Measurements from ENCODE around the gene KLHDC3.

KLHDC3 gene

DNA sequence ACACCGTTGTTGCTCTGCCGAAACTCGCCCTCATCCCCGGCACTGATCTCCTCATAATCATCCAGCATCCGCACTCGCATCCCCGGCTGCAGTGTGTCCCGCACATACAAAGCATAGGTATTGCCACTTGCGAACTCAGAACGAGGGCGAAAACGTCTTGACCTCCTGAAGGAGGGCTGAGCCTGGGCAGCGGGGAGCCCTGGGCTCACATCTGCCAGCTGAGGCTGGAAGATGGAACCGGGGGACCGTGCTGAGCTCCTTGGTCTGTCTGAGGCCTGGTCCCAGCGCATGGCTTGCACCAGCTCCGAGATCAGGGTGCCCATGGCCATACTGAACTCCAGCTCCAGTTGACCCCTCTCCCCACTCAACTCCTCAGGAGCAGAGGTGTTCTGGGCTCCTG is 36.9 kb downstream of the KLHDC3 start:
- Histone ChIP-seq H3K36me3 (ENCODE audit: control insufficient read depth, low read length) (peaks cover 14% of the 10 kb centered on the region), H3F3A (ENCODE audit: control insufficient read depth, insufficient read depth) (peaks cover 9% of the 10 kb centered on the region), H3K9me3 (ENCODE audit: control insufficient read depth, insufficient read depth, low read length) (no peaks in the 10 kb centered on the region), H3K4me3 (ENCODE audit: low read length) (no peak overlapping the region), H3K4me1 (ENCODE audit: control insufficient read depth, low read length) (peaks cover 15% of the 10 kb centered on the region), H3K79me2 (ENCODE audit: control insufficient read depth, low read length) (peaks cover 9% of the 10 kb centered on the region), H3K4me2 (ENCODE audit: low read length) (no peak overlapping the region), H3K9me2 (replicated peaks; ENCODE audit: control insufficient read depth, low read length) (no peaks in the 10 kb centered on the region), H4K20me1 (ENCODE audit: control insufficient read depth, insufficient read depth, low read depth, low read length) (no peaks in the 10 kb centered on the region), H3K27ac (ENCODE audit: low read depth, low read length) (no peak overlapping the region), H3K27me3 (ENCODE audit: control insufficient read depth, low read length) (no peaks in the 10 kb centered on the region)
- TF ChIP-seq CTCF (IDR thresholded peaks at IDR 0.05; ENCODE audit: low read depth, low read length, poor library complexity, severe bottlenecking) (no peak), EZH2phosphoT487 (IDR thresholded peaks at IDR 0.05; ENCODE audit: borderline replicate concordance, low read length) (no peak)

DNA sequence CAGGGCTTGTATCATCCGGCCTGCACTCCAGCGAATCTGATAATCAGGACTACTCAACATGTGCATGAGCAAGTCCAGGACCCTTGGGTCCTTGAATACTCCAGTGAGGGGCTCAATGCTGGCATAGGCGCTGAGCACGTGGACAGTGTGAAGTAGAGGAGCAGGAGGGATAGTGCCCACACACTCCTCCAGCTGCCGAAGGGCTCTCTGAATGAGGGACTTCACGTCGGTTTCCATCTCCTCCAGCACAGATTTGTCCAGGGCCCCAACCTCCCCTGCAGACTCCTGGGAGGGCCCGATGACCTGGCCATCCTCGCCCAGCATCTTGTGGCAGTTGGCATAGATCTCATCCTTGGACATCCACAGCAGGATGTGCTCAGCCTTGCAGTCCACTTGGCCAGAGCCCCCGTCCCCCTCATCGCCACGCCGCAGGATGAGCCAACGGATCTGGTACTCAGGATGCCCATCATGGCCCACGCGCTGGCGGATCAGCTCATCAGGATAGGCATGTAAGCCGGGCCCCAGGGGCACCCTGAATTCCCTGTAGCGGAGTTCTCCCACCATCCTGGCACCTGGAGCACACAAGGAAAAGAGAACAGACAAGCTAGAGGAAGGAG is 38.3 kb downstream of the KLHDC3 start:
- H3K4me1 ChIP-seq (ENCODE audit: control insufficient read depth, low read length) = peaks cover 15% of the 10 kb centered on the region
- H3K4me3 ChIP-seq (ENCODE audit: low read length) = peak overlapping the region; percentile 80
- H3K27ac ChIP-seq (ENCODE audit: low read depth, low read length) = no peak overlapping the region
- H3F3A ChIP-seq (ENCODE audit: control insufficient read depth, insufficient read depth) = peaks cover 9% of the 10 kb centered on the region
- peak overlapping the region; percentile 81 for H3K4me2 ChIP-seq (ENCODE audit: low read length)
- no peaks in the 10 kb centered on the region for H3K27me3 ChIP-seq (ENCODE audit: control insufficient read depth, low read length)
- no peaks in the 10 kb centered on the region for H3K9me2 ChIP-seq (replicated peaks; ENCODE audit: control insufficient read depth, low read length)
- H3K79me2 ChIP-seq (ENCODE audit: control insufficient read depth, low read length) = peaks cover 9% of the 10 kb centered on the region
- H3K9me3 ChIP-seq (ENCODE audit: control insufficient read depth, insufficient read depth, low read length) = no peaks in the 10 kb centered on the region
- peaks cover 16% of the 10 kb centered on the region for H3K36me3 ChIP-seq (ENCODE audit: control insufficient read depth, low read length)
- no peaks in the 10 kb centered on the region for H4K20me1 ChIP-seq (ENCODE audit: control insufficient read depth, insufficient read depth, low read depth, low read length)
- TF ChIP-seq EZH2phosphoT487 (IDR thresholded peaks at IDR 0.05; ENCODE audit: borderline replicate concordance, low read length) = no peak
- TF ChIP-seq CTCF (IDR thresholded peaks at IDR 0.05; ENCODE audit: low read depth, low read length, poor library complexity, severe bottlenecking) = no peak

GRCh38 chr6:43052842-43053544 is 38.9 kb downstream of the KLHDC3 start:
- no peaks in the 10 kb centered on the region for H3K9me3 ChIP-seq (ENCODE audit: control insufficient read depth, insufficient read depth, low read length)
- H3K4me2 ChIP-seq (ENCODE audit: low read length) = peak overlapping the region; percentile 81
- TF ChIP-seq CTCF (IDR thresholded peaks at IDR 0.05; ENCODE audit: low read depth, low read length, poor library complexity, severe bottlenecking) = no peak
- TF ChIP-seq EZH2phosphoT487 (IDR thresholded peaks at IDR 0.05; ENCODE audit: borderline replicate concordance, low read length) = no peak
- peak overlapping the region; percentile 33 for H3K27ac ChIP-seq (ENCODE audit: low read depth, low read length)
- H3K79me2 ChIP-seq (ENCODE audit: control insufficient read depth, low read length) = peaks cover 14% of the 10 kb centered on the region
- peaks cover 9% of the 10 kb centered on the region for H3F3A ChIP-seq (ENCODE audit: control insufficient read depth, insufficient read depth)
- H3K36me3 ChIP-seq (ENCODE audit: control insufficient read depth, low read length) = peaks cover 21% of the 10 kb centered on the region
- H3K4me1 ChIP-seq (ENCODE audit: control insufficient read depth, low read length) = peaks cover 18% of the 10 kb centered on the region
- H3K4me3 ChIP-seq (ENCODE audit: low read length) = peak overlapping the region; percentile 80
- no peaks in the 10 kb centered on the region for H3K9me2 ChIP-seq (replicated peaks; ENCODE audit: control insufficient read depth, low read length)
- no peaks in the 10 kb centered on the region for H3K27me3 ChIP-seq (ENCODE audit: control insufficient read depth, low read length)
- H4K20me1 ChIP-seq (ENCODE audit: control insufficient read depth, insufficient read depth, low read depth, low read length) = no peaks in the 10 kb centered on the region

Measured in DOHH2 (cell line).